ENCODE results near the gene SLCO4A1.

GRCh38 chr20:62668441-62669027 lies 26.2 kb downstream of the SLCO4A1 start:
- TF ChIP-seq, protein P1, sequence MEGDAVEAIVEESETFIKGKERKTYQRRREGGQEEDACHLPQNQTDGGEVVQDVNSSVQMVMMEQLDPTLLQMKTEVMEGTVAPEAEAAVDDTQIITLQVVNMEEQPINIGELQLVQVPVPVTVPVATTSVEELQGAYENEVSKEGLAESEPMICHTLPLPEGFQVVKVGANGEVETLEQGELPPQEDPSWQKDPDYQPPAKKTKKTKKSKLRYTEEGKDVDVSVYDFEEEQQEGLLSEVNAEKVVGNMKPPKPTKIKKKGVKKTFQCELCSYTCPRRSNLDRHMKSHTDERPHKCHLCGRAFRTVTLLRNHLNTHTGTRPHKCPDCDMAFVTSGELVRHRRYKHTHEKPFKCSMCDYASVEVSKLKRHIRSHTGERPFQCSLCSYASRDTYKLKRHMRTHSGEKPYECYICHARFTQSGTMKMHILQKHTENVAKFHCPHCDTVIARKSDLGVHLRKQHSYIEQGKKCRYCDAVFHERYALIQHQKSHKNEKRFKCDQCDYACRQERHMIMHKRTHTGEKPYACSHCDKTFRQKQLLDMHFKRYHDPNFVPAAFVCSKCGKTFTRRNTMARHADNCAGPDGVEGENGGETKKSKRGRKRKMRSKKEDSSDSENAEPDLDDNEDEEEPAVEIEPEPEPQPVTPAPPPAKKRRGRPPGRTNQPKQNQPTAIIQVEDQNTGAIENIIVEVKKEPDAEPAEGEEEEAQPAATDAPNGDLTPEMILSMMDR (IDR thresholded peaks at IDR 0.05) = peak; percentile 72
- TF ChIP-seq ZFX (IDR thresholded peaks at IDR 0.05; ENCODE audit: borderline replicate concordance) = no peak
